Fibroblast of pulmonary artery (primary cell): Measurements from ENCODE around the gene BCS1L.
A peak's percentile ranks its signal among the peaks of the same experiment; 100 is the strongest.

Source experiments
- DNase-seq: peaks from one replicate; pipeline ENCODE4 v3.0.0-alpha.2; 2010; ENCODE audit warnings: low read depth
- H3K4me3 ChIP-seq: replicated peaks from 2 replicates; pipeline ENCODE4 v1.5.1; 2011; ENCODE audit warnings: low read depth, mild to moderate bottlenecking, control low read depth, low read length, moderate library complexity
- TF ChIP-seq, protein P1 (sequence below): IDR thresholded peaks from 2 replicates; pipeline ENCODE4 v1.5.1; 2011; ENCODE audit warnings: mild to moderate bottlenecking, control low read depth, low read length, inconsistent platforms; ENCODE audit errors: missing control alignments

Gene BCS1L, protein sequence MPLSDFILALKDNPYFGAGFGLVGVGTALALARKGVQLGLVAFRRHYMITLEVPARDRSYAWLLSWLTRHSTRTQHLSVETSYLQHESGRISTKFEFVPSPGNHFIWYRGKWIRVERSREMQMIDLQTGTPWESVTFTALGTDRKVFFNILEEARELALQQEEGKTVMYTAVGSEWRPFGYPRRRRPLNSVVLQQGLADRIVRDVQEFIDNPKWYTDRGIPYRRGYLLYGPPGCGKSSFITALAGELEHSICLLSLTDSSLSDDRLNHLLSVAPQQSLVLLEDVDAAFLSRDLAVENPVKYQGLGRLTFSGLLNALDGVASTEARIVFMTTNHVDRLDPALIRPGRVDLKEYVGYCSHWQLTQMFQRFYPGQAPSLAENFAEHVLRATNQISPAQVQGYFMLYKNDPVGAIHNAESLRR

DNA sequence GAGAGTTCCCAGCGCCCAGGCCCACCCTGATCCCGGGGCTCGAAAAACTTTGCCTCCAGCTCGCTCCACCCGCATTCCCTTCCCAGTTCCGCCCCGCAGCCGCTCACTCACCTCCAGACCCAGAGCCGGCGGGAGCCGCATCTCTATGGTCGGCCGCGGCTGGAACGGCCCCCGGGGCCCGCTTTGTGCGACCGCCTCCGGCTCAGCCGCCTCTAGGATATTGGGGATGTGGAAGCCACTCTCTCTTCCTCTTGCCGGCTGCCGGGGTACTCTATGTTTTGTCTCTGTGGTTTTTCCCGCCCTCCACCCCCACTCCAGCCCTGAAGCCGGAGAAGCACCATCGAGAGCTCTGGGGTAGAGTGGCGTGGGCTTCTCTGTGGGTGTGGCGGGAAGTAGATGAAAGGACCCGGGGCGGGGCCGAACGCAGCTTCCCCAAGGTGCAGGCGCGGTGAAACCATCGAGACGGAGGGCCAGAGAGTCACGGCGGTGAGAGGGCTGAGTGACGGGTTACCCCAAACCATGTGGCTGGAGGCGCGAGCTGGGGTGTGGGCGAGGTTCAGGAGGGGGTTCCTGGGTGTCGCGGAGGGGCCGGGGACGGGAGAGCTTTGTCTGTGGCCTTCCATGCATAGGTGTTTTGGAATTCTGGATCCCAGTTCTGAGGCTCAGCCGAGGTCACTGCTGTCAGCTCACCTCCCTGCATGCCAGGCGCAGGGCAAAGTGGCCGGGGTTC, at the start of gene BCS1L, which contains the start of gene ZNF142:
Gene BCS1L (plus strand): TSS at position 426 of the 730 bp plus-strand sequence. CDS start 1,305 bp downstream, outside the sequence.
Gene ZNF142 (minus strand): TSS at position 366 of the 730 bp plus-strand sequence. CDS start 3,194 bp downstream, outside the sequence.
- DNase-seq = peak; percentile 85
- TF ChIP-seq, protein P1, sequence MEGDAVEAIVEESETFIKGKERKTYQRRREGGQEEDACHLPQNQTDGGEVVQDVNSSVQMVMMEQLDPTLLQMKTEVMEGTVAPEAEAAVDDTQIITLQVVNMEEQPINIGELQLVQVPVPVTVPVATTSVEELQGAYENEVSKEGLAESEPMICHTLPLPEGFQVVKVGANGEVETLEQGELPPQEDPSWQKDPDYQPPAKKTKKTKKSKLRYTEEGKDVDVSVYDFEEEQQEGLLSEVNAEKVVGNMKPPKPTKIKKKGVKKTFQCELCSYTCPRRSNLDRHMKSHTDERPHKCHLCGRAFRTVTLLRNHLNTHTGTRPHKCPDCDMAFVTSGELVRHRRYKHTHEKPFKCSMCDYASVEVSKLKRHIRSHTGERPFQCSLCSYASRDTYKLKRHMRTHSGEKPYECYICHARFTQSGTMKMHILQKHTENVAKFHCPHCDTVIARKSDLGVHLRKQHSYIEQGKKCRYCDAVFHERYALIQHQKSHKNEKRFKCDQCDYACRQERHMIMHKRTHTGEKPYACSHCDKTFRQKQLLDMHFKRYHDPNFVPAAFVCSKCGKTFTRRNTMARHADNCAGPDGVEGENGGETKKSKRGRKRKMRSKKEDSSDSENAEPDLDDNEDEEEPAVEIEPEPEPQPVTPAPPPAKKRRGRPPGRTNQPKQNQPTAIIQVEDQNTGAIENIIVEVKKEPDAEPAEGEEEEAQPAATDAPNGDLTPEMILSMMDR = no peak
- peak within 1 kb of the TSS; percentile 90 for H3K4me3 ChIP-seq

DNA sequence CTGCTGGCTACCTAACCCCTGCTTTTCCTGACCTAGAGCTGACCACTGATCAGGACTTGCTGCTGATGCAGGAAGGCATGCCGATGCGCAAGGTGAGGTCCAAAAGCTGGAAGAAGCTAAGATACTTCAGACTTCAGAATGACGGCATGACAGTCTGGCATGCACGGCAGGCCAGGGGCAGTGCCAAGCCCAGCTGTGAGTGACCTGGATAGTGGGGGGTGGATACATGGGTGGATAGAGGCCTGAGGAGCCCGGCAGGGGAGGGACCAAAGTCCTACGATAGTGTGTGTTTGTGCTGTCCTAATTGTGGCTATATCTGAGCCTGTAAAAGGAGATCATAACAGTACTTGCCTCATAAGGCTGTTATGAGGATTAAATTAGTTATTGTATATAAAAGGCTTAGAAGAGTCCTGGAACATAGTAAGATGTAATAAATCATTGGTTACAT, 43.6 kb upstream of the BCS1L start:
- no peak for DNase-seq
- TF ChIP-seq, protein P1 = no peak
- no peak overlapping the region for H3K4me3 ChIP-seq

GRCh38 chr2:218618102-218618860, 41.2 kb upstream of the BCS1L start:
- DNase-seq = no peak
- TF ChIP-seq, protein P1 = no peak
- no peak overlapping the region for H3K4me3 ChIP-seq

GRCh38 chr2:218621007-218621406, 38.5 kb upstream of the BCS1L start:
- no peak overlapping the region for H3K4me3 ChIP-seq
- no peak for DNase-seq
- TF ChIP-seq, protein P1 = no peak

DNA sequence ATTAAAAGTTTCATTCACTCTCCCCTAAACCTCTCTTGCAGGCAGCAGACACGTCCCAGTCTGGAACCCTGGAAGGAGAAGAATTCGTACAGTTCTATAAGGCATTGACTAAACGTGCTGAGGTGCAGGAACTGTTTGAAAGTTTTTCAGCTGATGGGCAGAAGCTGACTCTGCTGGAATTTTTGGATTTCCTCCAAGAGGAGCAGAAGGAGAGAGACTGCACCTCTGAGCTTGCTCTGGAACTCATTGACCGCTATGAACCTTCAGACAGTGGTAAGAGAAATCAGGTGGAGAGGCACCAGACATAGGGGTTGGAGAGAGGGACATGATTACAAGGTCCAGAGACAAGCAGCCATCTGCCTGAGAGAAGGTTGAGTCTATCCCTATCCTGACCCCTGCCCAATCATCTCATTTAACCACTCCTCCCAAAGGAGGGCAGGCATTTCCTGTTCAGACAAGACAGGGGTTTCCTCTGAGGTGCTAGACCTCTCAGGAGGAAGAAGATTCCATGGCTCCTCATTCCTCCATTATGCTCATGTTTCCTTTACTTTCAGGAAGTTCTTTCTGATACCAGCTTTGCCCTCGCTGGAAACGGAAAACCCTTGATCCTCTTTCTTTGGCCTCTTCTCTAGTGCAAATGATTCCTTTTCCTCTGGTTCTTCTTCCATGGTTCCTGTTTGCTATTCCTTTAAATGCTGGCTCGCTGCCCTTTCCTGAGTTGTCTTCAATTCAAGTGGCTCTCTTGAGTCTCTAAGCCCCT, 36.7 kb upstream of the BCS1L start:
- peak; percentile 36 for DNase-seq
- TF ChIP-seq, protein P1 = no peak
- no peak overlapping the region for H3K4me3 ChIP-seq

DNA sequence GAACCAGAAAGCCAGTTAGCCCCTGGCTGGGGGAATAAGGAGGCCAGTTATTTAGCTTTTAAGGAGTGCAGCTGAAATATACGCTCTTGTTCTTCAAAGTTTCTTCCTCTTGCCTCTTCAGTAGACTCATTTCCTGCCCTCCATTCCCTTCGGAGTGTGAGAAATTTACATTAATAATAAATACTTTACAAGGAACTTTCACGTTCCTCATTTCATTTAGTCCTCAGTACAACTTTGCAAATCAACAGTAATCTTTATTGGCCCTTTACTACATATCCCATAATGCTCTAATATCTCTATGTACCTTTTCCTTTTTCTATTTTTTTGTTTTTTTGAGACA, 36.1 kb upstream of the BCS1L start:
- no peak for DNase-seq
- no peak overlapping the region for H3K4me3 ChIP-seq
- TF ChIP-seq, protein P1 = no peak
